SJSA1 (cell line): ENCODE data around the gene PHRF1. TPM values are rescaled to one million over a fixed set of nuclear protein-coding genes. Genes with fewer than 3 reads are reported as not detected.

Experiments
- DNase-seq, 2 experiments: peaks; one replicate each; pipeline ENCODE4 v3.0.0-alpha.2; 2015 to 2020; ENCODE audit warnings: low spot score in 2 of 2, low read depth in 1 of 2
- H3K27ac ChIP-seq: fragments of 250-450 bp; sonication (Bioruptor Pico); 2 replicates; pipeline ENCODE4 v1.5.1; 2020; ENCODE audit warnings: mild to moderate bottlenecking, moderate library complexity
- H3K27me3 ChIP-seq: fragments of 250-450 bp; sonication (Bioruptor Pico); replicated peaks from 2 replicates; pipeline ENCODE4 v1.5.1; 2020; ENCODE audit warnings: mild to moderate bottlenecking, moderate library complexity
- H3K36me3 ChIP-seq: fragments of 250-450 bp; sonication (Bioruptor Pico); 2 replicates; pipeline ENCODE4 v1.5.1; 2020; ENCODE audit warnings: mild to moderate bottlenecking
- H3K4me1 ChIP-seq: fragments of 250-450 bp; sonication (Bioruptor Pico); replicated peaks from 2 replicates; pipeline ENCODE4 v1.6.1; 2021; ENCODE audit warnings: mild to moderate bottlenecking
- H3K4me3 ChIP-seq: fragments of 250-450 bp; sonication (Bioruptor Pico); 2 replicates; pipeline ENCODE4 v1.5.1; 2020; ENCODE audit warnings: mild to moderate bottlenecking
- H3K9me3 ChIP-seq: fragments of 250-450 bp; sonication (Bioruptor Pico); replicated peaks from 2 replicates; pipeline ENCODE4 v1.5.1; 2020; ENCODE audit warnings: mild to moderate bottlenecking
- total RNA-seq: library from RNA; depleted of rRNA; stranded (reverse); fragments of >200 nt; shearing (Covaris generic); gene quantifications from 2 replicates; pipeline ENCODE4 v1.2.3, GENCODE V29; 2014

The PHRF1 gene
- total RNA-seq, 1 experiment from 2014 or later = 21.7 TPM

DNA sequence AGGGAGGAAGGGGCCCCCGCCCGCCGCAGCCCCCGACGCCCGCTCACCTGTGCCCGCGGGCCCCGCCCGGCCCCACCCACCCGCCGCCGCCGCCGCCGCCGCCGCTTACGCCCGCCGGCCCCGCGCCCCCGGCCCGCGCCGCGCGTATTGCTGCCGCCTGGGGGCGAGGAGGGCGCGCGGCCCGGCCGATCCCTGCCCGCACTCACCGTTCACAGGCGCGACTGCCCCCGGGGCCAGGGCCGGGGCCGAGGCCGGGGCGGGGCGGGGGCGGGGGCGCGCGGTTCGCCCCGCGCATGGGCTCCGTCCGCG, 41.1 kb upstream of the PHRF1 start:
- H3K4me1 ChIP-seq = peaks cover 16% of the 10 kb centered on the region
- H3K9me3 ChIP-seq = no peaks in the 10 kb centered on the region; the same call in 1 of the 2 replicates
- peaks cover 19% of the 10 kb centered on the region for H3K36me3 ChIP-seq
- no peaks in the 10 kb centered on the region for H3K27me3 ChIP-seq
- DNase-seq = no peak
- H3K27ac ChIP-seq = no peak overlapping the region
- H3K4me3 ChIP-seq = peak overlapping the region; percentile 57

- peaks cover 16% of the 10 kb centered on the region for H3K4me1 ChIP-seq
- no peaks in the 10 kb centered on the region for H3K27me3 ChIP-seq
- peak; percentile 81 to 84 for DNase-seq
- H3K9me3 ChIP-seq = no peaks in the 10 kb centered on the region; the same call in 1 of the 2 replicates
- no peak within 1 kb of the TSS for H3K27ac ChIP-seq
- peaks cover 19% of the 10 kb centered on the region for H3K36me3 ChIP-seq
- peak within 1 kb of the TSS; percentile 57 for H3K4me3 ChIP-seq
These were observed 40.5 kb upstream of the PHRF1 start, which contains the start of gene HRAS for GRCh38 chr11:535519-536454. HRAS (minus strand) TSS chr11:535576.

GRCh38 chr11:536841-537621, 39.2 kb upstream of the PHRF1 start, which contains the start of gene LRRC56:
LRRC56 (plus strand) TSS chr11:537527; CDS start chr11:540685, 3,158 bp downstream.
- Histone ChIP-seq H3K9me3 (no peaks in the 10 kb centered on the region; the same call in 1 of the 2 replicates), H3K36me3 (peaks cover 16% of the 10 kb centered on the region), H3K27ac (no peak within 1 kb of the TSS), H3K4me1 (peaks cover 16% of the 10 kb centered on the region), H3K4me3 (no peak within 1 kb of the TSS), H3K27me3 (no peaks in the 10 kb centered on the region)
- no peak for DNase-seq

GRCh38 chr11:537622-538430, 38.4 kb upstream of the PHRF1 start:
- Histone ChIP-seq H3K9me3 (no peaks in the 10 kb centered on the region; the same call in 1 of the 2 replicates), H3K4me3 (no peak overlapping the region), H3K36me3 (peaks cover 11% of the 10 kb centered on the region), H3K27me3 (no peaks in the 10 kb centered on the region), H3K27ac (no peak overlapping the region), H3K4me1 (peaks cover 16% of the 10 kb centered on the region)
- DNase-seq = no peak

DNA sequence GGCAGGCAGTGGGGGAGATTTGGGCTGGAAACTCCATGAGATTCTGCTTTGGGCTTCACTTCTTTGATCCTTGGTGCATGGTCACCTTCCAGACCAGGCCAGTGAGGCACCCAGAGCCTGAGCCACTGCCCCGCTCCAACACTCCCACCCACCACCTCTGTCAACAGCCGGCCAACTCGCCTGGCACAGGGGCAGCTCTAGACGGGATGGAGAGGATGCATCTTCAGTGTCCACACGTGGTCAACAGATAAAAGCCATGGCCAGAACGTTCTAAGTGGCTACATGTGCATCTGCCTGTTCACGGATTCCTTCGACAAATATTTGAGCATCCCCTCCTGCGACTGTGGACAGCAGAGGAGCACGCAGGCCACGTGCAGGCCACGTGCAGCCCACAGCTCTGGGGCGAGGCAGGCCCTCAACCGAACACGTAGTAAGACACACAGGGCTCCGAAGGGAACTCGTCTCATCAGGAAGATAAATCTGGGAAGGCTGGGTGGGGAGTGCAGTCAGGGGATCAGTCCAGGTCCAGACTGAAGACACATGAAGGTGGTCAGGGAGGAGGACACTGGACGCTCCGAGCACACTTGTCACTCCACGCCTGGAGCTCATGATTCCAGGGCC, 37.7 kb upstream of the PHRF1 start:
- H3K36me3 ChIP-seq = peaks cover 6% of the 10 kb centered on the region
- DNase-seq = no peak
- peaks cover 16% of the 10 kb centered on the region for H3K4me1 ChIP-seq
- no peaks in the 10 kb centered on the region; the same call in 1 of the 2 replicates for H3K9me3 ChIP-seq
- H3K27me3 ChIP-seq = no peaks in the 10 kb centered on the region
- no peak overlapping the region for H3K4me3 ChIP-seq
- H3K27ac ChIP-seq = no peak overlapping the region

GRCh38 chr11:539971-540481, 36.2 kb upstream of the PHRF1 start:
- no peak overlapping the region for H3K4me3 ChIP-seq
- no peak for DNase-seq
- H3K4me1 ChIP-seq = peaks cover 11% of the 10 kb centered on the region
- H3K9me3 ChIP-seq = no peaks in the 10 kb centered on the region; the same call in 1 of the 2 replicates
- no peaks in the 10 kb centered on the region for H3K27me3 ChIP-seq
- H3K27ac ChIP-seq = no peak overlapping the region
- H3K36me3 ChIP-seq = no peaks in the 10 kb centered on the region

- Histone ChIP-seq H3K27ac (no peak overlapping the region), H3K27me3 (no peaks in the 10 kb centered on the region), H3K4me3 (no peak overlapping the region), H3K9me3 (no peaks in the 10 kb centered on the region; the same call in 1 of the 2 replicates), H3K4me1 (peaks cover 10% of the 10 kb centered on the region), H3K36me3 (no peaks in the 10 kb centered on the region)
- no peak for DNase-seq
These were observed 35.5 kb upstream of the PHRF1 start for GRCh38 chr11:540583-541432.

GRCh38 chr11:541433-541885, 34.8 kb upstream of the PHRF1 start:
- Histone ChIP-seq H3K27me3 (no peaks in the 10 kb centered on the region), H3K9me3 (no peaks in the 10 kb centered on the region; the same call in 1 of the 2 replicates), H3K4me1 (peaks cover 7% of the 10 kb centered on the region), H3K4me3 (no peak overlapping the region), H3K36me3 (no peaks in the 10 kb centered on the region), H3K27ac (no peak overlapping the region)
- no peak for DNase-seq

GRCh38 chr11:544817-545166, 31.5 kb upstream of the PHRF1 start:
- H3K4me3 ChIP-seq = no peak overlapping the region
- no peak for DNase-seq
- no peaks in the 10 kb centered on the region for H3K27me3 ChIP-seq
- no peaks in the 10 kb centered on the region for H3K4me1 ChIP-seq
- no peak overlapping the region for H3K27ac ChIP-seq
- no peaks in the 10 kb centered on the region for H3K36me3 ChIP-seq
- no peaks in the 10 kb centered on the region for H3K9me3 ChIP-seq

- H3K27me3 ChIP-seq = no peaks in the 10 kb centered on the region
- DNase-seq = no peak
- H3K27ac ChIP-seq = no peak overlapping the region
- H3K4me1 ChIP-seq = no peaks in the 10 kb centered on the region
- H3K36me3 ChIP-seq = no peaks in the 10 kb centered on the region
- H3K4me3 ChIP-seq = no peak overlapping the region
- H3K9me3 ChIP-seq = no peaks in the 10 kb centered on the region
These were observed 31.1 kb upstream of the PHRF1 start for GRCh38 chr11:545171-545570.

GRCh38 chr11:548700-549603, 27.3 kb upstream of the PHRF1 start:
- Histone ChIP-seq H3K9me3 (no peaks in the 10 kb centered on the region), H3K4me1 (no peaks in the 10 kb centered on the region), H3K27me3 (no peaks in the 10 kb centered on the region), H3K36me3 (no peaks in the 10 kb centered on the region), H3K27ac (no peak overlapping the region), H3K4me3 (no peak overlapping the region)
- DNase-seq = no peak
